B cell (primary cell): Measurements from ENCODE around the gene CHAF1A. TPM values are rescaled to one million over a fixed set of nuclear protein-coding genes. Genes with fewer than 3 reads are reported as not detected.

ENCODE experiments used
- ATAC-seq: fragments of 200-7000 bp; cut with Tn5 transposase; one replicate; pipeline ENCODE4 v1.10.0; 2021; ENCODE audit warnings: low read depth, mild to moderate bottlenecking, moderate number of reproducible peaks, moderate library complexity
- CTCF ChIA-PET: fragments of 350-600 bp; sonication (Branson Sonifier 250); formaldehyde crosslinking; loops from one replicate; lab custom pipeline; 2021; ENCODE audit warnings: antibody characterized with exemption, inconsistent platforms; lab: Charles Lee
- POLR2A ChIA-PET: fragments of 350-600 bp; sonication (Branson Sonifier 250); formaldehyde crosslinking; loops from one replicate; lab custom pipeline; 2021; ENCODE audit warnings: antibody characterized with exemption; lab: Charles Lee
- DNase-seq: peaks from one replicate; pipeline ENCODE4 v3.0.0; 2013
- H2AFZ ChIP-seq: 2 replicates; pipeline ENCODE4 v1.6.1; 2012; ENCODE audit warnings: mild to moderate bottlenecking, low read depth, low read length; ENCODE audit not compliant: insufficient read depth, poor library complexity, severe bottlenecking
- H3K27ac ChIP-seq, 2 donors: 1 replicate in 1 of 2; 2 replicates in 1 of 2; pipeline ENCODE4 v1.5.1; 2012 to 2013; ENCODE audit warnings: low read length in 2 of 2, mild to moderate bottlenecking in 2 of 2, moderate library complexity in 1 of 2
- H3K27me3 ChIP-seq, 4 experiments: fragments of 200-600 bp in 1 of 4; sonication (generic) in 1 of 4; replicated peaks in 1 of 4; 1 replicate in 2 of 4; 2 replicates in 2 of 4; pipeline versions ENCODE4 v1.6.1 to v1.7.0; 2013 to 2016; ENCODE audit warnings: low read length in 3 of 4, mild to moderate bottlenecking in 2 of 4, mixed read lengths in 1 of 4, moderate library complexity in 1 of 4; ENCODE audit not compliant: insufficient read depth in 4 of 4, control insufficient read depth in 3 of 4; ENCODE audit errors: control extremely low read depth in 1 of 4
- H3K36me3 ChIP-seq, 2 experiments: replicated peaks in 1 of 2; 1 replicate in 1 of 2; 2 replicates in 1 of 2; pipeline versions ENCODE4 v1.6.1 to v1.7.1; 2013; ENCODE audit warnings: low read length in 1 of 2; ENCODE audit not compliant: insufficient read depth in 2 of 2, control insufficient read depth in 1 of 2; ENCODE audit errors: control extremely low read depth in 1 of 2, extremely low read depth in 1 of 2
- H3K4me1 ChIP-seq, 2 donors: fragments of 200-600 bp in 1 of 2; sonication (generic) in 1 of 2; 1 replicate in 1 of 2; 2 replicates in 1 of 2; pipeline versions ENCODE4 v1.5.1 to v1.6.1; 2013 to 2017; ENCODE audit warnings: low read length in 2 of 2; ENCODE audit not compliant: control insufficient read depth in 2 of 2, insufficient read depth in 2 of 2
- H3K4me2 ChIP-seq: replicated peaks from 2 replicates; pipeline ENCODE3; 2012; ENCODE audit warnings: mild to moderate bottlenecking, low read depth, low read length; ENCODE audit not compliant: poor library complexity, severe bottlenecking
- H3K4me3 ChIP-seq, 5 experiments: fragments of 200-600 bp in 1 of 5; sonication (generic) in 1 of 5; 1 replicate in 3 of 5; 2 replicates in 2 of 5; pipeline versions ENCODE4 v1.5.1 to v1.7.0; 2011 to 2016; ENCODE audit warnings: low read length in 4 of 5, mild to moderate bottlenecking in 4 of 5, low read depth in 2 of 5, control low read depth in 1 of 5, moderate library complexity in 1 of 5; ENCODE audit not compliant: insufficient read depth in 1 of 5; ENCODE audit errors: control extremely low read depth in 1 of 5, extremely low read depth in 1 of 5
- H3K79me2 ChIP-seq: fragments of 200-600 bp; sonication (generic); one replicate; pipeline ENCODE4 v1.6.0; 2016; ENCODE audit warnings: low read length; ENCODE audit not compliant: control insufficient read depth, insufficient read depth
- H3K9ac ChIP-seq: fragments of 200-600 bp; sonication (generic); 2 replicates; pipeline ENCODE4 v1.6.1; 2017; ENCODE audit warnings: mild to moderate bottlenecking, low read length, moderate library complexity
- H3K9me3 ChIP-seq, 3 donors: one replicate each; pipeline versions ENCODE4 v1.6.1 to v1.7.1; 2013; ENCODE audit warnings: low read length in 2 of 3; ENCODE audit not compliant: control insufficient read depth in 2 of 3, insufficient read depth in 1 of 3; ENCODE audit errors: control extremely low read depth in 1 of 3
- H4K20me1 ChIP-seq: 2 replicates; pipeline ENCODE4 v1.6.0; 2012; ENCODE audit warnings: mild to moderate bottlenecking, low read length; ENCODE audit not compliant: insufficient read depth, control insufficient read depth, poor library complexity, severe bottlenecking
- H3K27ac Mint-ChIP-seq: one replicate; pipeline ENCODE4 v1.8.0; 2021; ENCODE audit warnings: mixed read lengths
- H3K27me3 Mint-ChIP-seq: one replicate; pipeline ENCODE4 v1.8.0; 2021; ENCODE audit warnings: mixed read lengths
- H3K4me1 Mint-ChIP-seq: one replicate; pipeline ENCODE4 v1.8.0; 2021; ENCODE audit warnings: mixed read lengths
- H3K4me3 Mint-ChIP-seq: one replicate; pipeline ENCODE4 v1.8.0; 2021; ENCODE audit warnings: mixed read lengths
- H3K9me3 Mint-ChIP-seq: one replicate; pipeline ENCODE4 v1.8.0; 2022; ENCODE audit warnings: mixed read lengths; ENCODE audit not compliant: insufficient read depth
- EZH2 ChIP-seq: IDR thresholded peaks from 2 replicates; pipeline ENCODE4 v1.6.1; 2012; ENCODE audit warnings: borderline replicate concordance, low read depth, mild to moderate bottlenecking, moderate library complexity, low read length; ENCODE audit not compliant: insufficient read depth, poor library complexity, severe bottlenecking
- WGBS: methylation state at CpG from one replicate; pipeline ENCODE4 v1.1.5; 2013; ENCODE audit warnings: missing lambda C conversion rate; ENCODE audit not compliant: insufficient coverage; 5-methylcytosine and 5-hydroxymethylcytosine counted together
- intact Hi-C: fragments of 100-400 bp; cut with micrococcal nuclease; formaldehyde crosslinking; loops from one replicate; pipeline ENCODE4 v1.10.0; 2022
- polyA plus RNA-seq: library from polyadenylated mRNA; depleted of rRNA; stranded (reverse); fragments of >200 nt; gene quantifications from 2 replicates; pipeline ENCODE4 v1.2.3, GENCODE V29; 2012
- total RNA-seq, 2 donors: library from RNA; stranded (reverse); fragments of 120-200 nt in 1 of 2; gene quantifications; 1 replicate in 1 of 2; 2 replicates in 1 of 2; pipeline versions ENCODE4 v1.2.3 to v1.2.4, GENCODE V29; 2013 to 2022
- TF ChIP-seq, protein P1 (sequence below): fragments of 200-600 bp; IDR thresholded peaks from one replicate; pipeline ENCODE4 v1.8.0; 2022; ENCODE audit warnings: antibody characterized with exemption, mild to moderate bottlenecking

The CHAF1A gene
- total and polyA plus RNA-seq, 2 donors (not counting 1 experiment from before 2014, with no cell fraction given), result 15.1 to 19.7 TPM

DNA sequence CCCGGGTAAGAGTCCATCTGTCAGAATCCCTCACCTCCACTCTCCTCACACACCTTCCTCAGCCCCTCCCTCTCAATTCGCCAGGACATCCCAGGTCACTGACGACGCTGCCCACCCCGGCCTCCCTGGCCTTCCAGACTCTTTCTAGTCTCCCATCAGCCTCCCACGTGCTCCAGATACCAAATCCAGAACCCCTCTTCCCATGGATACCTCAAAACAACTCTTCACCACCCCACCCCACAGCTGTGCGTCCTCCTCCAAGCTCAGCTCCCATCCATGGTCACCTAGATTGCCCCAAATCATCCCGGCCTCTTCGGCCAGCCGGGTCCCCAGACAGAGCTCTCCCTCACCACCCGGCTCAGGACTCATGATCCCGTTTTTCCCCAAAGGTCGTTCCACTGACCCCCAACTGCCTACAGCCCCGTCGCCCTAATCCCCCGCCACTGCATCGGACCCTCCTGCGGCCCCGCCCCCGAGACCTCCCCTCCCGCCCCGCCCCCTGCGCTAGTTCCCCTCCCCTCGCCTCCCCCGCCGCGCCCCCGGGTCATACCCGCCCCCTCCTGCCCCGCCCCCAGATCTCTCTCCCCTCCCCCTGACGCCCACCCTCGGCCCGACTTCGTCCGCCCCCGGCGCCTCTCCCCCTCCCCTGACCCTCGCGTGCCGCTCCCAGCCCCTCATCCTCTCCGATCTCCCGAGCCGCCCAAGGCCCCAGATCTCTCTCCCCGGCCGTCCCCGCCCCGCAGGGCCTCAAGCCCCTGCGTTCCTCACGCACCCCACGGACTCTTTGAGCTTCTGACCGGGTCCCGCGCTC lies 54.6 kb downstream of the CHAF1A start:
- no peak for DNase-seq
- intact Hi-C loops, result loop anchor here (1.0 to 5.0 kb wide), 6 partner anchors 14 to 1020 kb away; partner anchors contain the start of genes MPND, SH3GL1 and YJU2

More for the DNA sequence above, 54.6 kb downstream of the CHAF1A start:
- Histone ChIP-seq H3K4me2 (peak overlapping the region; percentile 98), H3K79me2 (peaks cover 18% of the 10 kb centered on the region), H3K4me1 (peaks cover 9 to 19% of the 10 kb centered on the region in 2 donors), H3K27me3 (no peaks in the 10 kb centered on the region), H3K9me3 (no peaks in the 10 kb centered on the region), H2AFZ (peak overlapping the region; percentile 69), H3K27ac (peak overlapping the region; percentile 60 to 71), H3K9ac (peak overlapping the region; percentile 73), H3K4me3 (peak overlapping the region; percentile 50 to 76 (median 64)), H3K36me3 (peaks cover 0 to 14% of the 10 kb centered on the region in 2 experiments), H4K20me1 (peaks cover 39% of the 10 kb centered on the region)
- Mint-ChIP-seq H3K4me1 (peaks cover 24% of the 10 kb centered on the region), H3K9me3 (no peaks in the 10 kb centered on the region), H3K27me3 (no peaks in the 10 kb centered on the region), H3K4me3 (peak overlapping the region; percentile 89), H3K27ac (peak overlapping the region; percentile 90)
- POLR2A ChIA-PET, result interaction anchor here (0.7 to 1.2 kb wide), 6 partner anchors 14 to 1645 kb away, joined by 3 to 8 read pairs (median 5); partner anchors contain the start of gene CHAF1A
- no peak for TF ChIP-seq EZH2
- TF ChIP-seq, protein P1, sequence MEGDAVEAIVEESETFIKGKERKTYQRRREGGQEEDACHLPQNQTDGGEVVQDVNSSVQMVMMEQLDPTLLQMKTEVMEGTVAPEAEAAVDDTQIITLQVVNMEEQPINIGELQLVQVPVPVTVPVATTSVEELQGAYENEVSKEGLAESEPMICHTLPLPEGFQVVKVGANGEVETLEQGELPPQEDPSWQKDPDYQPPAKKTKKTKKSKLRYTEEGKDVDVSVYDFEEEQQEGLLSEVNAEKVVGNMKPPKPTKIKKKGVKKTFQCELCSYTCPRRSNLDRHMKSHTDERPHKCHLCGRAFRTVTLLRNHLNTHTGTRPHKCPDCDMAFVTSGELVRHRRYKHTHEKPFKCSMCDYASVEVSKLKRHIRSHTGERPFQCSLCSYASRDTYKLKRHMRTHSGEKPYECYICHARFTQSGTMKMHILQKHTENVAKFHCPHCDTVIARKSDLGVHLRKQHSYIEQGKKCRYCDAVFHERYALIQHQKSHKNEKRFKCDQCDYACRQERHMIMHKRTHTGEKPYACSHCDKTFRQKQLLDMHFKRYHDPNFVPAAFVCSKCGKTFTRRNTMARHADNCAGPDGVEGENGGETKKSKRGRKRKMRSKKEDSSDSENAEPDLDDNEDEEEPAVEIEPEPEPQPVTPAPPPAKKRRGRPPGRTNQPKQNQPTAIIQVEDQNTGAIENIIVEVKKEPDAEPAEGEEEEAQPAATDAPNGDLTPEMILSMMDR, result no peak
- WGBS, result 0% methylated on average over 24 of the region's 53 CpGs
- CTCF ChIA-PET, result interaction anchor here (0.7 to 1.0 kb wide), 2 partner anchors 14 to 54 kb away, joined by 3 read pairs; partner anchors contain the start of gene CHAF1A
- peak; percentile 44 for ATAC-seq
